ENCODE measurements around the gene SDK2.

The SDK2 gene

DNA sequence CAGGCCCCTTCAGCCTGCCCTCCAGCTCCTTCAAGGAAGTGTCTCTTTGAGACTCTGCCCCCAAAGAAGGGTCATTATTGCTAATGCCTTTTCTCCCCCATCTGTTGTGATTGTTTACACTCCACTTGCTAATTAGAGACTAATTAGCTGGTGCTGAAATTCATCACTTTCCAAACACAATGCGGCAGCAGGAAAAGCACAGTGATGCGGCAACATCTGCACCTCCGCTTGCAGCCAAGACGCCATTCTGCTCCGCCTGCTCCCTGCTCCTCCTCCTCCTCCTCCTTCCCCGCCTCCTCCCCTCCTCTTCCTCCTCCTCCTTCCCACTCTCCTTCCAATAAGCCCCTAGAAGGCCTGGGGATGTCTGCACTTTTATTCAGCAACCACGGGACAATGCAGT lies 110.5 kb downstream of the SDK2 start:
- DNase-seq (ENCODE audit: low spot score), result no peak

DNA sequence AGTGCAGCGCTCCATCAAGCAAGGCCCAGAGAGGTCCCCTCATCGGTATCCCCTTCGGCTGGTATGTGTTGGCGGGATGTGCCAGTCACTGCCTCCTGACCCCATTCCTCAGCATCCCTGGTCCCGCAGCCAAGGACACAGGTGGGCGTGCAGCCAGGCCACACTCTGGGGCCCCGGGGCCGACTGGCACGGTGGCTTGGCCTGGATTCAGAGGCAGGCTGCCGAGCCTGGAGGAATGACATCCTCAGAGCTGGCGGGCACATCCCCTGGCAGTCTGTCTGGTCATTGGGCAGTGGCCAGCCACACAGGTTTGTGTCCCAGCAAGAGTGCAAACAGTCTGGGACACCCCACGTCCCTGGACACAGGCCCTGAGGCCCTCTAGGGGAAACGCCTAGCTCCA lies 111.1 kb downstream of the SDK2 start:
- DNase-seq (ENCODE audit: low spot score), result no peak

GRCh38 chr17:73532421-73532901 lies 111.8 kb downstream of the SDK2 start:
- DNase-seq (ENCODE audit: low spot score), result no peak

GRCh38 chr17:73531158-73531557 lies 113.1 kb downstream of the SDK2 start:
- no peak for DNase-seq (ENCODE audit: low spot score)

GRCh38 chr17:73528679-73529078 lies 115.6 kb downstream of the SDK2 start:
- DNase-seq (ENCODE audit: low spot score), result no peak

DNA sequence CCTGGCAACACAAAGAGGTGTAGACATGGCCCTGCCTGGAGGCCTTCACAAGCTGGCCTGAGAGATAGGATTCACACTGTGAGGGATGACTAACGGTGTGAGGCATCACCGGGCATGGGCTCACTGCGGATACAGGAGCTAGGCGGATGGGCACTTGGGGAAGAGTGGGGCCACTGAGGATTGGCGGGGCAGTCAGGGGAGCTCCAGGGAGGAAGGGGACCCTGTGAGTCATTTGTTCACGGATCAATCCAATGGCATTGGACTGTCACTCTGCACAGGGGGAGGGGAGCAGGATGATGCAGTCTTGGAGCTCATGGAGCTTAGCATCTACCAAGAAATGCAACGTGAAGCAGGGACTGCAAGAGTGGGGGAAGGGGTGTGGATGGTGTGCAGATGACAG lies 117.3 kb downstream of the SDK2 start:
- DNase-seq (ENCODE audit: low spot score), result no peak

GRCh38 chr17:73524941-73525679 lies 119.1 kb downstream of the SDK2 start:
- DNase-seq (ENCODE audit: low spot score), result no peak

DNA sequence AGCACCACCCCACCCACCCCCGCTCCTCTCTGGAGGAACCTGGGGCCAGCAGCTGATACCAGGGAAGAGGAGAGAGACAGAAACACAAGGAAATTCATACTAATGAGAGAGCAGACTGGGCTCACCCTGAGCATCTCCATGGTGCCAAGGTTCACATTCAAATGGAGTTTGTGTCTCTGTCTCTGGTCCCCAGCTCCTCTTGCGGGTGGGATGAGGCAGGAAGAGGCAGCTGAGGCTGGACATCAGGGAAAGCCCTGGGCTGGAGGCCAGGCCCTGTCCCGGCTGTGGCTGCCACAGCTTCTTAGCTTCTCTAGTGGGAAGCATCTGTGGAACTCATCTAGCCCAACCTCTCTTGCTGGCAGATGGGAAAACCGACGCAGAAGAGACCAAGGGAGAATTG lies 121.5 kb downstream of the SDK2 start:
- no peak for DNase-seq (ENCODE audit: low spot score)

- DNase-seq (ENCODE audit: low spot score), result no peak
Measured at GRCh38 chr17:73522107-73522506, 122.1 kb downstream of the SDK2 start.

DNA sequence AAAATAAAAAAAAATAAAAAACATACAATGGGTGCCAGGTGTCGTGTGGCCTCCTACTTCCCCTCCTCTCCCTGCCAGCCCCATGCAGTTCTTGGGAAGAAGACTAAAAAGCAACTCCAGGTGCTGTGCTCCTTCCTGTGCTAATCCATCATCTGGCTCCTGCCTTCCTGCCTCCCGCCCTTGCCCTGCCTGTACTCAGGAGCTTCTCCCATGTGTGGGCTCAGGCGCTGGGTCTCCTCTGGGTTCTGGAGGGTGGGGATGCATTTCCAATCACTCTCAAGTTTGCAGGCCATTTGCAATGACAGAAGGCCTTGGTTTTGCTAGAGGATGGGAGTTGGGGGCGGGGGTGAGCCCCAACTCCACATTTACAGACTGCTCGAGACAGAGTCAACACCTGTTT lies 122.9 kb downstream of the SDK2 start:
- DNase-seq (ENCODE audit: low spot score), result no peak

DNA sequence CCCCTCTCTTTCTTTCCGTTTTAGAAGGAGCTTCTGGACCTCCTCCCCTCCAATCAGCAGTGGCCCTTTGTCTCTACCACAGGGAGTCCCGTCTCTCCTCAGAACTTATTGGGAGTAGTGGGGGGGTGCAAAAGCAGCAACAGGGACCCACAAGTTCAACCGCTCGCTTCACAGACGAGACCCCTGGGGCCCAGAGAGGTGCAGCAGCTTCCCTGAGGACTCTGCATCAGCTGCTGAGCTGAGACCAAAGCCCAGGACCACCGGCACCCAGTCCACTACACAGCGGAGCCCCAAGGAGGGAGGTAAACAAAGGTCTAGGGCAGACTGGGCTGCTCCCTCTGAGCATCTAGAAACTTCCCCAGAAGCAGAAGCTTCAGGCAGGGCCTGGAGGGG lies 123.9 kb downstream of the SDK2 start:
- no peak for DNase-seq (ENCODE audit: low spot score)

DNA sequence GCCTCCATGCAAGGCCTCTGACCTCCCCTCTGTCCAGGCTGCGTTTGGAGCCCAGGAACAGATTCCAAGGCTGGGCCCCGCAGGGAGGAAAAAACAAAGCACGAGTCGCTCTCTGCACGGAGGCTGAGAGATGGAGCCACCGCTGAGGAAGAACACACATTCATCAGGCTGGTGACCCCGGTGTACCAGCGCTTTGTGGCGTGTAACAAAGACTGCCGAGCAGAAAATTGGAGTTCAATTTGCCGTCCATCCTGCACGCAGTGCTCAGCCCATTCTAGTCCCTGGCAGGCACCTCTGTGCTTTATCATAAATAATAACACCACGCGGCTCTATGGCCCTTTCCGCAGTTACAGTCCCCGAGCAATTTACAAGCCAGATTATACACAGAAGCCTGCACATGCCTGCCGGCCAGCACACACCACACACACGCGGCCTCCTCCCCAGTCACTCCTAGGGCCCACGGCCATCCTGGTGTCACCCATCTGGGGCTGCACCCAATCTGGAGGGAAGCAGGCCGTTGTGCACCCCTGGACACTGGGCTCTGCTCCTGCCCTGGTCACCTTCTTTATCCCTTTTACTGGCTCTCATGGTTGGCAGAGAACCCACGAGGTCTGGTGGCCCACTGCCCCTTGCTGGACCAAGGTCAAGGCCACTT lies 124.4 kb downstream of the SDK2 start:
- no peak for DNase-seq (ENCODE audit: low spot score)

DNA sequence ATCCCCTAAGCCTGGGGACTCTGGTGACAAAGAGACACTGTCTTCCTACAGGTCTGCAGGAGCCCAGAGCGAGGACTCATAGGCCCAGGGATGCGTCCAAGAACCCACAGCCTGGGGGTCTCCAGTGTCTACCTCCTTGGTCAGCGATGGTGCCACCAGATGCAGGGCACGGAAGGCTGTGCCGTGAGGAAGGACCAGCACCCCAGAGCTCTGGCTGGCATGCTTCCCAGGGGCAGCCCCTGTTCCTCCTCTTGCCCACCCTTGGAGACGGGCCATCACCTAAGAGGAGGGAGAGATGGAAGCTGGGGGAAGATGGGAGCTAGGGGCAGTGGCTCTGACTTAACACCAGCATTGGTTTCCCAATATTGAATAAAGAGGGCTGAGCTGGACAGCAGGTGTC lies 125.2 kb downstream of the SDK2 start:
- no peak for DNase-seq (ENCODE audit: low spot score)

GRCh38 chr17:73516431-73516830 lies 127.8 kb downstream of the SDK2 start:
- DNase-seq (ENCODE audit: low spot score), result no peak

DNA sequence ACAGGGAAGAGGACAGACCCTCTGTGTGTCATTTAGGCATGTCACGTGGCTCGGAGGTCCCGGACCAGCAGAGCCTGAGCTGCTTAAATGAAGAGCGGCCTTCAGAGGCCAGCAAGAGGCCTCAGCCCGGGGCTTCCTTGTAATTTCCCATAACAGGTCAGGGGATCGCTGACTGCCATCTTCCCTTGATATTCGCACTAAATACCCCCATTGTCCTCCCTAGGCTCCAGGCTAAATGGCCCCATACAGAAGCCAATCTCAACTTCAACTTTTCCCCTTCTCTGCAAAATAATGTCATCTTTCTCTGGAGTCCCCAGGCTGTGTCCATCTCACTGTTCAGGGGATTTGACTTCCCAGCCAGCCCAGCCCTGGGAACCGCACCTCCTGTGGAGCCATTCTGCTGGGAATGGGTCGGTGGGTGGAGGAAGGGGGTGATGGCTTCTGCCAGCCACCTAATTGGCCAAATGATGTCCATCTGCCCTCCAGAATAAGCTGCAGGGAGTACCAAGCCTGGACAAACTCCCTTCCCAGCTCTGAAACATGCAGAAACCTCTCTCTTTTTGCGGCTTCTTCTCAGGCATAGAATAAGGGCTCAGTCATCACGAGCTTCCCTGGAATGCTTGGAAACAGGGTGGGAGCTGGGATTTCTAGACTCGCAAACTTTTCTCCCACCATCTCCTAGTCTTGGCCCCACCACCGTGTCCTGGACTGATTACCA lies 129.9 kb downstream of the SDK2 start:
- no peak for DNase-seq (ENCODE audit: low spot score)

DNA sequence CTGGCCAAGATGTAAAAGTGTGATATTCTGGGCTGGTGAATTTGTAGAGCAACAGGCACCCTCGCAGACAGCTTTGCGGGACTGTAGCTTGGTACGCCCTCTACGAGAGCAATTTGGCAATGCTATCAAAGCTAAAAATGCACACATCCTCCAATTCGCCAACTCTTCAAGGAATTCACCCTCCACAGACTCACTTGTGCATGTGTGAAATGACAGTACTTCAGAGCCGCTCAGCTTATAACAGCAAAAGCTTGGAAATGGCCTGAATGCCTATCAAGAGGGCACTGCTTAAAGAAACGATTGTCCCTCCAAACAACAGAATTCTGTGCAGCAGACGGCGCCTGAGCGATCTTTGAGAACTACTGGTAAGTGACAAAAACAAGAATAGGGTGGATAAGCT lies 130.8 kb downstream of the SDK2 start:
- no peak for DNase-seq (ENCODE audit: low spot score)

DNA sequence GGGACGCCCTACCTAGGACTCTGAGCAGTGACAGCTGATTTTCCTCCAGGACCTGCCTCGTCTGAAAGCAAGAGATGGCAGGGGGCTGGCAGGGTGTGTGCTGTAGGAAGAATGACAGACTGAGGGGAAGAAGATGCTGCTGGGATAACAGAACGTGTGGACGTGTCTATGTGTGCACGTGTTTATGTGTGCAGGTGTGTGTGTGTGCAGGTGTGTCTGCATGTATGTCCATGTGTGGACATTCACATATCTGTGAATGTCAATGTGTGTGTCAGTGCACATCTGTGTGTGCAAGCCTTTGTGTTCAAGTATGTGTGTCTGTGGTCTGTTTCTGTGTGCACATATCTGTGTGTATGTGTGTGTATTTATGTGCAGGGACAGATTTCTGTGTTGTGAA lies 132.5 kb downstream of the SDK2 start:
- DNase-seq (ENCODE audit: low spot score), result no peak

DNA sequence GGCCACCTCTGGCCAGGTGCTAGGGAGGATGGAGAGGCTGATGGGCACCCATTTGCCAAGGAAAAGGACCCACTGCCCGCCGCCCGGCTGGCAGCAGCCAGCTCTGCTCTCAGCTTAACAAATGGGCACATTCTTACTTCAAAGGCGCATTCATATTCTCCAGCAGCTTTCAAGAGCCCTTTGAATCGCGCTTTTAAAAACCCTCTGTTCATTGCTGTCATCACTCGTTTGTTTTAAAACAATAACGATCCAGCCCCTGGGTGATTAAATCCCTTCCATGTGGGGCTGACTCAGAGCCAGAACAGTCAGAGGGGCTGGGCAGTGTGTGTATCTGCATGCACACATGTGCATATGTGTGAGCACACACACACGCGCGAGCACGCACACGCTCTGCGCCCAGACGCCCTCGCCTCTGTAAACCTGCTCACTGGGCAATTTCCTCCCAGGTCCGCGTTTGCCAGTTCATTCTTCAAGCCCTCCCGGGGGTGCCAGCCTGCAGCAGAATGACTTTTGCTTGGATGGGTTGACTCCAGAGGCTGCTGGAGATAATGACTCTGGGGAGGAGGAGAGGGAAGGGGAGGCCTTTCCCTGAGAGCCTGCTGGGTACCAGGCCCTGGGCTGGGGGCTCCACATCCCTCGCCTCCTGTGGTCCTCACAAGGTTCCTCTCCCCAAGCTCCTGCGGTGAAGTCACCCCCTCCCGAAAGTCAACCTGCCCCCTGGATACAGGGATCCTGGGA lies 133.1 kb downstream of the SDK2 start:
- DNase-seq (ENCODE audit: low spot score), result no peak

GRCh38 chr17:73508931-73509605 lies 135.2 kb downstream of the SDK2 start:
- no peak for DNase-seq (ENCODE audit: low spot score)

DNA sequence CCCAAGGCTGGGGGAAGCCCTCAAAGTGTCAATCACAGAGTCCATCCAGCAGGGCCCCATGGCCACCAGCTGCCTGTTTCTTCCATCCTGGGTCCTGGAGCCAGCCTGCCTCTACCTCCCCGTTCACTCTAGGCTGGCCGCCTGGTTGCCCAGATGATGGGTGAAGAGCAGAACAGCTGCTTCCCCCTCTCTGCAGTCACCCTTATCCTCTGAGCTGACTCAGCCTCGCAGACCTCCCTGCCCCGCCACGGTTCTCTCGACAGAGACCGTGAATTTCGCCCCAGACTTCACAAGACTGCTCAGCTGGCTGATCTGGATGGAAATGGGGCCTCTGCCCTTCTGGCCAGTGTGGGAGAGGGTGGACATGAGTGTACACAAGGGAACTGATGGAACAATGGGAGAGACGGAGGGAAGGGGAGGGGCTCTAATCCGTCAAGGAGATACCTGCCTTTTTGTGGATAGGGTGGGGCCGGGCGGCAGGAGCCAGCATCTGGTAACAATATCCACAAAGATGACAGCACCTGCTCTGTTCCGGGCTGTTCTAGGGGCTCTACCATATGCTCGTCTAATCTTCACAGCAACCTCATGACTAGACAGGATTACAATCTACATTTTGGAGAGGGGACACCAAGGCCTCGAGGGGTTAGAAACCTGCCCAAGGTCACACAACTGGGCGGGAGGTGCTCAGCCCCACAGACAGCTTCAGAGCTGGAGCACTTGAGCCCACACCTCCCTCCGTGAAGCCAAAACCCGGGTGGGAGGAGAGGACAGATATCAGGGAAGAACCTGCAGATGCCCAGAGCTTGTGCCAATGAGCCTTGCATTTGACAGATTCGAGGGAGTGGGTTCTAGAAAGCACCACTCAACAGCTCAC lies 136.0 kb downstream of the SDK2 start:
- DNase-seq (ENCODE audit: low spot score), result peak; percentile 17

All from SW480 (cell line).